ENCODE data around the gene MBTPS1. TPM values are rescaled to one million over a fixed set of nuclear protein-coding genes. Genes with fewer than 3 reads are reported as not detected.

MBTPS1 gene
- total RNA-seq, 1 experiment from 2014 or later, result 63.6 TPM

DNA sequence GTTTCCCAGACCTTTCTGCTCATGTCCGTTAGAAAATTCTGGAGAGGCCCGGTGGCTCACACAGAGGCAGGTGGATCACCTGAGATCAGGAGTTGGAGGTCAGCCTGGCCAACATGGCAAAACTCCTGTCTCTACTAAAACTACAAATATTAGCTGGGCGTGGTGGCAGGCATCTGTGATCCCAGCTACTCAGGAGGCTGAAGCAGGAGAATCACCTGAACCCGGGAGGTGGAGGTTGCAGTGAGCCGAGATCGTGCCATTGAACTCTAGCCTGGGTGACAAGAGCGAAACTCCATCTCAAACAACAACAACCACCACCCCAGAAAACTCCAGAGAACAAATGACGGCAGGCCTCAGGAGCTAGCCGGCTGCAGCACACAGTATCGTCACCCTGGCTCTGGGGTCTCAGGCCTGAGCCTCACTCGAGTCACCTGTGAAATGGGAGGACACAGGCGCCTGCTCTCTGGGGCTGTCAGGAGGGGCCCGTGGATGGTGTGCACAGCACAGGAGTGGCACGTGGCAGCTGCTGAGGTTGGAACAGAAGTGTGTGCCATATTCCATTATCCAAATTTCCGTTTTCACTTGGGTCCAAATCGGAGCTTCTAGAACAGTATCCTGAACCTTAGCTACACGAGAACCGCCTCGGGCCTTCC, 70.8 kb downstream of the MBTPS1 start:
- TF ChIP-seq, protein P1, sequence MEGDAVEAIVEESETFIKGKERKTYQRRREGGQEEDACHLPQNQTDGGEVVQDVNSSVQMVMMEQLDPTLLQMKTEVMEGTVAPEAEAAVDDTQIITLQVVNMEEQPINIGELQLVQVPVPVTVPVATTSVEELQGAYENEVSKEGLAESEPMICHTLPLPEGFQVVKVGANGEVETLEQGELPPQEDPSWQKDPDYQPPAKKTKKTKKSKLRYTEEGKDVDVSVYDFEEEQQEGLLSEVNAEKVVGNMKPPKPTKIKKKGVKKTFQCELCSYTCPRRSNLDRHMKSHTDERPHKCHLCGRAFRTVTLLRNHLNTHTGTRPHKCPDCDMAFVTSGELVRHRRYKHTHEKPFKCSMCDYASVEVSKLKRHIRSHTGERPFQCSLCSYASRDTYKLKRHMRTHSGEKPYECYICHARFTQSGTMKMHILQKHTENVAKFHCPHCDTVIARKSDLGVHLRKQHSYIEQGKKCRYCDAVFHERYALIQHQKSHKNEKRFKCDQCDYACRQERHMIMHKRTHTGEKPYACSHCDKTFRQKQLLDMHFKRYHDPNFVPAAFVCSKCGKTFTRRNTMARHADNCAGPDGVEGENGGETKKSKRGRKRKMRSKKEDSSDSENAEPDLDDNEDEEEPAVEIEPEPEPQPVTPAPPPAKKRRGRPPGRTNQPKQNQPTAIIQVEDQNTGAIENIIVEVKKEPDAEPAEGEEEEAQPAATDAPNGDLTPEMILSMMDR (IDR thresholded peaks at IDR 0.05; ENCODE audit: unreplicated experiment), result no peak
- no peak for DNase-seq (ENCODE audit: unreplicated experiment)
- peaks cover 13% of the 10 kb centered on the region for H3K27me3 Mint-ChIP-seq (ENCODE audit: insufficient read depth, unreplicated experiment)
- ChIA-PET POLR2A (interaction anchor here (0.7 to 1.1 kb wide), 3 partner anchors 12 to 1463 kb away, joined by 3 to 5 read pairs (median 4); partner anchors contain the start of gene MBTPS1), CTCF (interaction anchor here (0.6 to 4.6 kb wide), 7 partner anchors 18 to 1404 kb away, joined by 3 to 24 read pairs (median 4); no protein-coding TSS in a partner anchor)
- peaks cover 6% of the 10 kb centered on the region for H3K36me3 Mint-ChIP-seq (ENCODE audit: insufficient read depth, unreplicated experiment)
- no peaks in the 10 kb centered on the region for H3K9me3 Mint-ChIP-seq (ENCODE audit: unreplicated experiment)
- intact Hi-C loops (cut with micrococcal nuclease), result no loop called here
- H3K4me1 Mint-ChIP-seq (ENCODE audit: insufficient read depth, unreplicated experiment), result peaks cover 9% of the 10 kb centered on the region
- H3K4me3 Mint-ChIP-seq (ENCODE audit: unreplicated experiment), result no peak overlapping the region
- no peak overlapping the region for H3K27ac Mint-ChIP-seq (ENCODE audit: low read depth, unreplicated experiment)
- no TSS peak for BruUV-seq (replicated peaks)

- Mint-ChIP-seq H3K9me3 (ENCODE audit: unreplicated experiment) (no peaks in the 10 kb centered on the region), H3K27ac (ENCODE audit: low read depth, unreplicated experiment) (no peak overlapping the region), H3K36me3 (ENCODE audit: insufficient read depth, unreplicated experiment) (peaks cover 6% of the 10 kb centered on the region), H3K27me3 (ENCODE audit: insufficient read depth, unreplicated experiment) (peaks cover 21% of the 10 kb centered on the region), H3K4me1 (ENCODE audit: insufficient read depth, unreplicated experiment) (peaks cover 12% of the 10 kb centered on the region), H3K4me3 (ENCODE audit: unreplicated experiment) (no peak overlapping the region)
- intact Hi-C loops (cut with micrococcal nuclease), result no loop called here
- BruUV-seq (replicated peaks), result no TSS peak
- ChIA-PET CTCF (interaction anchor here (0.6 to 4.6 kb wide), 7 partner anchors 16 to 189 kb away, joined by 3 to 24 read pairs (median 4); no protein-coding TSS in a partner anchor), POLR2A (no interaction called here)
- DNase-seq (ENCODE audit: unreplicated experiment), result no peak
- TF ChIP-seq, protein P1 (IDR thresholded peaks at IDR 0.05; ENCODE audit: unreplicated experiment), result no peak
Observed at GRCh38 chr16:84045001-84045817, 71.5 kb downstream of the MBTPS1 start.

DNA sequence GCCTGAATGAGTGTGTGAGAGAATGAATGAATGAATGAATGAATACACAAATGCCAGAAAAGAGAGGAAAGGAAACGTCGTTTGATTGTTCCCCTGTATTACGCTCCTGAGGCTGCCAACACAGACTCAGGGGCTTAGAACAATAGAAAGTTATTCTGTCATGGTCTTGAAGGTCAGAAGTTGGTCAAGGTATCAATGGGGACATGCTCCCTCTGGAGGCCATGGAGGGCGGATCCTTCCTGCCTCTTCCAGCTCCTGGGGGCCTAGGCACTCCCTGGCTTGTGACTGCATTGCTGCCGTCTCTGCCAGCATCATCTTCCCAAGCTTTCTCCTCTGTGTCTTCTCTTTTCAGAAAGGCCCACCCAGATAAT, 72.6 kb downstream of the MBTPS1 start:
- peak; percentile 57 for DNase-seq (ENCODE audit: unreplicated experiment)
- Mint-ChIP-seq H3K4me3 (ENCODE audit: unreplicated experiment) (no peak overlapping the region), H3K27me3 (ENCODE audit: insufficient read depth, unreplicated experiment) (peaks cover 31% of the 10 kb centered on the region), H3K27ac (ENCODE audit: low read depth, unreplicated experiment) (no peak overlapping the region), H3K36me3 (ENCODE audit: insufficient read depth, unreplicated experiment) (no peaks in the 10 kb centered on the region), H3K4me1 (ENCODE audit: insufficient read depth, unreplicated experiment) (peaks cover 12% of the 10 kb centered on the region), H3K9me3 (ENCODE audit: unreplicated experiment) (no peaks in the 10 kb centered on the region)
- ChIA-PET CTCF (interaction anchor here (0.6 to 4.6 kb wide), 6 partner anchors 17 to 192 kb away, joined by 3 to 24 read pairs (median 4); no protein-coding TSS in a partner anchor), POLR2A (no interaction called here)
- TF ChIP-seq, protein P1 (IDR thresholded peaks at IDR 0.05; ENCODE audit: unreplicated experiment), result peak; percentile 57
- intact Hi-C loops (cut with micrococcal nuclease), result loop anchor here (1.0 kb wide), 1 partner anchor 88 kb away; no protein-coding TSS in a partner anchor
- BruUV-seq (replicated peaks), result no TSS peak

DNA sequence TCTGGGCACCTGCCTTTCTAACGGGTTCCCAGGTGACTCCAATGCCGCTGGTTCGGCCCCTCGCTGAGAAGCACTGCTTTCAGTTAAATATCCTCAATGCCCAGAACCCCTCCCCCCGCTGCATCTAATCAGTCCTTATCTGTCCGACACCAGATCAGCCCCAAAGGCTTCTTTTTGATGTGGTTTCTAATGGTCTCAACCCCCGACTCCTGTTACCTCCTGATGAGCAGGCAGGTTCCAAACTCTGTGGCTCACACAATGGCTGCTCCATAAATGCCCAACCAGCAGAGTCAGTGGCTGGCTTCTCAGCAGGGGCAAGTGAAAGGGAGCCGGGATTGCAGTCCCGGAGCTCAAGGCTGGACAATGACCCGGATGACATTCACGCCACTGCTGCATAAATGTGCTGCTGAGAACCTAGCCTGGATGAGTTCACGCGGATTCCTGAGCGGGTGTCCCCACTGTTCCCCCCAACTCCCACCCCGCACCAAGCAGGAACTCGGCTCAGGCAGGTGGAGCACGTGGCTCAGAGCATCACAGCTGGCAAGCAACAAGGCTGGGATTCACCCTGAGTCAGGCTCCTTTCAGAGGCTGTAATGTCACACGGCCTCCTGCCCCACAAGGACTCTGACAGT, 73.1 kb downstream of the MBTPS1 start:
- BruUV-seq (replicated peaks), result no TSS peak
- peaks cover 12% of the 10 kb centered on the region for H3K4me1 Mint-ChIP-seq (ENCODE audit: insufficient read depth, unreplicated experiment)
- DNase-seq (ENCODE audit: unreplicated experiment), result no peak
- H3K27me3 Mint-ChIP-seq (ENCODE audit: insufficient read depth, unreplicated experiment), result peaks cover 36% of the 10 kb centered on the region
- no peak overlapping the region for H3K27ac Mint-ChIP-seq (ENCODE audit: low read depth, unreplicated experiment)
- POLR2A ChIA-PET, result no interaction called here
- H3K36me3 Mint-ChIP-seq (ENCODE audit: insufficient read depth, unreplicated experiment), result no peaks in the 10 kb centered on the region
- CTCF ChIA-PET, result interaction anchor here (0.6 to 5.1 kb wide), 9 partner anchors 17 to 193 kb away, joined by 3 to 52 read pairs (median 4); partner anchors contain the start of gene OSGIN1
- intact Hi-C loops (cut with micrococcal nuclease), result loop anchor here (1.0 kb wide), 1 partner anchor 87 kb away; no protein-coding TSS in a partner anchor
- TF ChIP-seq, protein P1 (IDR thresholded peaks at IDR 0.05; ENCODE audit: unreplicated experiment), result no peak
- no peaks in the 10 kb centered on the region for H3K9me3 Mint-ChIP-seq (ENCODE audit: unreplicated experiment)
- no peak overlapping the region for H3K4me3 Mint-ChIP-seq (ENCODE audit: unreplicated experiment)
